MM.1S (cell line): ENCODE measurements around the gene DDR1.

Experiments used
- DNase-seq: peaks from one replicate; pipeline ENCODE4 v3.0.0-alpha.2; 2015
- H2AFZ ChIP-seq: fragments of 300-600 bp; sonication (generic); 2 replicates; pipeline ENCODE4 v1.6.0; 2016; ENCODE audit warnings: antibody characterized with exemption, low read length
- H3F3A ChIP-seq: fragments of 300-600 bp; sonication (generic); 2 replicates; pipeline ENCODE4 v1.6.1; 2016; ENCODE audit warnings: mild to moderate bottlenecking, antibody characterized with exemption, low read length, moderate library complexity, mixed read lengths; ENCODE audit not compliant: insufficient read depth
- H3K27ac ChIP-seq: fragments of 300-600 bp; sonication (generic); 2 replicates; pipeline ENCODE4 v1.5.1; 2016; ENCODE audit warnings: mild to moderate bottlenecking, low read length
- H3K27me3 ChIP-seq: fragments of 300-600 bp; sonication (generic); replicated peaks from 2 replicates; pipeline ENCODE4 v1.6.0; 2016; ENCODE audit warnings: low read length; ENCODE audit not compliant: insufficient read depth
- H3K36me3 ChIP-seq: fragments of 300-600 bp; sonication (generic); replicated peaks from 2 replicates; pipeline ENCODE4 v1.6.1; 2016; ENCODE audit warnings: mild to moderate bottlenecking, low read length, mixed read lengths; ENCODE audit not compliant: insufficient read depth
- H3K4me1 ChIP-seq: fragments of 300-600 bp; sonication (generic); 2 replicates; pipeline ENCODE4 v1.6.1; 2016; ENCODE audit warnings: low read length, mixed read lengths
- H3K4me2 ChIP-seq: fragments of 300-600 bp; sonication (generic); 2 replicates; pipeline ENCODE4 v1.6.0; 2016; ENCODE audit warnings: low read depth, low read length
- H3K4me3 ChIP-seq: fragments of 300-600 bp; sonication (generic); 2 replicates; pipeline ENCODE4 v1.5.1; 2016; ENCODE audit warnings: low read length, mixed read lengths
- H3K79me2 ChIP-seq: fragments of 300-600 bp; sonication (generic); 2 replicates; pipeline ENCODE4 v1.6.1; 2016; ENCODE audit warnings: mixed run types, low read length, mixed read lengths
- H3K9ac ChIP-seq: fragments of 300-600 bp; sonication (generic); 2 replicates; pipeline ENCODE4 v1.6.1; 2016; ENCODE audit warnings: low read length, mixed read lengths
- H3K9me2 ChIP-seq: fragments of 300-600 bp; sonication (generic); replicated peaks from 2 replicates; pipeline ENCODE4 v1.6.1; 2016; ENCODE audit warnings: mild to moderate bottlenecking, low read length, mixed read lengths; ENCODE audit not compliant: insufficient read depth
- H3K9me3 ChIP-seq: fragments of 300-600 bp; sonication (generic); replicated peaks from 2 replicates; pipeline ENCODE4 v1.6.1; 2016; ENCODE audit warnings: mild to moderate bottlenecking, low read length, mixed read lengths; ENCODE audit not compliant: insufficient read depth
- H4K20me1 ChIP-seq: fragments of 300-600 bp; sonication (generic); 2 replicates; pipeline ENCODE4 v1.6.1; 2016; ENCODE audit warnings: mild to moderate bottlenecking, low read length, moderate library complexity, mixed read lengths; ENCODE audit not compliant: insufficient read depth
- CTCF ChIP-seq: fragments of 300-600 bp; sonication (generic); IDR thresholded peaks from 2 replicates; pipeline ENCODE4 v1.5.1; 2016; ENCODE audit warnings: antibody characterized with exemption, low read length, mixed read lengths
- EZH2 ChIP-seq: fragments of 300-600 bp; sonication (generic); optimal IDR thresholded peaks from 2 replicates; pipeline ENCODE3; 2017; ENCODE audit warnings: low read depth, mild to moderate bottlenecking, antibody characterized with exemption, low read length, mixed read lengths
- EZH2phosphoT487 ChIP-seq: fragments of 300-600 bp; sonication (generic); IDR thresholded peaks from 2 replicates; pipeline ENCODE4 v1.6.1; 2018; ENCODE audit warnings: antibody characterized with exemption, low read length

DDR1 gene

GRCh38 chr6:30894935-30895334, 10.6 kb downstream of the DDR1 start:
- TF ChIP-seq EZH2: no peak
- TF ChIP-seq CTCF: no peak
- TF ChIP-seq EZH2phosphoT487: no peak

GRCh38 chr6:30895343-30895742, 11.0 kb downstream of the DDR1 start:
- Histone ChIP-seq H3K9me2 (no peaks in the 10 kb centered on the region), H3K36me3 (no peaks in the 10 kb centered on the region), H3K27me3 (peaks cover 87% of the 10 kb centered on the region), H3K4me3 (no peak overlapping the region), H2AFZ (no peak overlapping the region), H3K4me1 (no peaks in the 10 kb centered on the region), H3K79me2 (no peaks in the 10 kb centered on the region), H3K4me2 (no peak overlapping the region), H3K27ac (no peak overlapping the region), H4K20me1 (no peaks in the 10 kb centered on the region), H3K9me3 (no peaks in the 10 kb centered on the region), H3K9ac (no peak overlapping the region), H3F3A (no peaks in the 10 kb centered on the region)
- TF ChIP-seq EZH2phosphoT487 (no peak), EZH2 (no peak), CTCF (no peak)
- DNase-seq: no peak

More at GRCh38 chr6:30894935-30895334, 10.6 kb downstream of the DDR1 start:
- H3K79me2 ChIP-seq: no peaks in the 10 kb centered on the region
- no peaks in the 10 kb centered on the region for H3K9me3 ChIP-seq
- no peaks in the 10 kb centered on the region for H3K36me3 ChIP-seq
- no peaks in the 10 kb centered on the region for H3K9me2 ChIP-seq
- no peak overlapping the region for H3K9ac ChIP-seq
- H4K20me1 ChIP-seq: no peaks in the 10 kb centered on the region
- H2AFZ ChIP-seq: no peak overlapping the region
- no peaks in the 10 kb centered on the region for H3K4me1 ChIP-seq
- no peak for DNase-seq
- H3K4me3 ChIP-seq: no peak overlapping the region
- H3K27ac ChIP-seq: no peak overlapping the region
- no peak overlapping the region for H3K4me2 ChIP-seq
- H3F3A ChIP-seq: no peaks in the 10 kb centered on the region
- peaks cover 90% of the 10 kb centered on the region for H3K27me3 ChIP-seq

GRCh38 chr6:30896541-30896940, 12.2 kb downstream of the DDR1 start:
- H3K9me3 ChIP-seq: no peaks in the 10 kb centered on the region
- no peaks in the 10 kb centered on the region for H3K36me3 ChIP-seq
- no peaks in the 10 kb centered on the region for H3K4me1 ChIP-seq

More at GRCh38 chr6:30896541-30896940, 12.2 kb downstream of the DDR1 start:
- no peaks in the 10 kb centered on the region for H3F3A ChIP-seq
- H3K79me2 ChIP-seq: no peaks in the 10 kb centered on the region
- no peak overlapping the region for H2AFZ ChIP-seq
- TF ChIP-seq EZH2 (no peak), CTCF (no peak), EZH2phosphoT487 (no peak)
- no peak overlapping the region for H3K4me3 ChIP-seq
- H3K9ac ChIP-seq: no peak overlapping the region
- H3K4me2 ChIP-seq: no peak overlapping the region
- H3K27ac ChIP-seq: no peak overlapping the region
- H4K20me1 ChIP-seq: no peaks in the 10 kb centered on the region
- DNase-seq: no peak
- peaks cover 84% of the 10 kb centered on the region for H3K27me3 ChIP-seq
- no peaks in the 10 kb centered on the region for H3K9me2 ChIP-seq
